Measurements from ENCODE around the gene ZNF689.
"Not testable (repeated sequence)": the region's sequence is repeated elsewhere in the genome, so short reads cannot be mapped to it uniquely, and the experiment has no call there.

The ZNF689 gene

GRCh38 chr16:30590869-30591268 lies 19.3 kb downstream of the ZNF689 start:
- DNase-seq, result not testable (repeated sequence)

- DNase-seq, result not testable (repeated sequence)
These were observed 20.6 kb downstream of the ZNF689 start for GRCh38 chr16:30589582-30589981.

DNA sequence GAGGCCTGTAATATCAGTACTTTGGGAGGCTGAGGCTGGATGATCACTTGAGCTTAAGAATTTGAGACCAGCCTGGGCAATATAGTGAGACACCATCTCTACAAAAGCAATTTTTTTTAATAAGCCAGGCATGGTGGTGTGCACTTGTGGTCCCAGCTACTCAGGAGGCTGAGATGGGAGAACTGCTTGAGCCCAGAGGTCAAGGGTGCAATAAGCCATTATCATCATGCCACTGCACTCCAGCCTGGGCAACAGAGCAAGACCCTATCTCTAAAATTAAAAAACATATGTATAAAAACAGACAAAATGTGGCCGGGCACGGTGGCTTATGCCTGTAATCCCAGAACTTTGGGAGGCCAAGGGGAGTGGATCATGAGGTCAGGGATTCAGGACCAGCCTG lies 21.5 kb downstream of the ZNF689 start:
- DNase-seq, result no peak

DNA sequence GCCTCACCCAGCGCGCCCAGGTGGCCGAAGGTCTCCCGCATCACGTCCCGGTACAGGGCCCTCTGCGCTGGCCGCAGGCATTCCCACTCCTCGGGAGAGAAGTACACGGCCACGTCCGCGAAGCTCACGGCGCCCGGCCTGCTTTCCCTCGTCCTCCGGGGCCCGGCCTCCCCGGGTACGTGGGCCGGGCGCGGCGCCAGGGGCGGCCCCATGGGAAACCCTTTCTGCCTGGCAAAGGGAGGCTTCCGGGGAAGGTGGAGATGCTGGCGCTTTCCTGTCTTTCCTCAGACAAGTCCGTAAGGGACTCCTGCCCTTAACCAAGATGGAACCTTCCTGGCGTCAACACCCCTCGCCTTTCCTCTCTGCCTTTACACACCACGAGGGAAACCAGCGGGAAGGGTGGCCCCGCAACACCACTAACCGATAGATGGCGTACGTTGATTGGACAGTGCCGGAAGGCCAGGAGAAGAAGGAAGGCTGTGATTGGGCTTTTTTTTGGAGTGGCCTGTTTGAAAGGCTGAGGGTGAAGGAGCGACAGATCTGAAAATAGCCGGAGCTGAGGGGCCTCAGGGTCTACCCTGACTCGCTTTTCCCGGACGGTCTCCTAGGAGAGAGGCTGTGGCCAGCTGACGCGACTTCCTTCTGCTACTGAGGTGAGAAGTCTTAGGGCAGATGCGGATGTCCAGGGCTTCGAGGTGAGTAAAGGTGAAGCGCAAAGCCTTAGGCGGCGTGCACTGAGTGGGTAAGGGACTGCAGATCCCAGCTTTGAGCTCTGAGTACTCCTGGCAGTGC lies 24.6 kb downstream of the ZNF689 start, which contains the start of gene ZNF785:
Gene ZNF785 (minus strand): TSS at position 298 of the 792 bp plus-strand sequence. CDS start 86 bp downstream, at position 212.
- DNase-seq, result peak; percentile 91

- peak; percentile 38 for DNase-seq
These were observed 25.2 kb downstream of the ZNF689 start for GRCh38 chr16:30585022-30585399.

DNA sequence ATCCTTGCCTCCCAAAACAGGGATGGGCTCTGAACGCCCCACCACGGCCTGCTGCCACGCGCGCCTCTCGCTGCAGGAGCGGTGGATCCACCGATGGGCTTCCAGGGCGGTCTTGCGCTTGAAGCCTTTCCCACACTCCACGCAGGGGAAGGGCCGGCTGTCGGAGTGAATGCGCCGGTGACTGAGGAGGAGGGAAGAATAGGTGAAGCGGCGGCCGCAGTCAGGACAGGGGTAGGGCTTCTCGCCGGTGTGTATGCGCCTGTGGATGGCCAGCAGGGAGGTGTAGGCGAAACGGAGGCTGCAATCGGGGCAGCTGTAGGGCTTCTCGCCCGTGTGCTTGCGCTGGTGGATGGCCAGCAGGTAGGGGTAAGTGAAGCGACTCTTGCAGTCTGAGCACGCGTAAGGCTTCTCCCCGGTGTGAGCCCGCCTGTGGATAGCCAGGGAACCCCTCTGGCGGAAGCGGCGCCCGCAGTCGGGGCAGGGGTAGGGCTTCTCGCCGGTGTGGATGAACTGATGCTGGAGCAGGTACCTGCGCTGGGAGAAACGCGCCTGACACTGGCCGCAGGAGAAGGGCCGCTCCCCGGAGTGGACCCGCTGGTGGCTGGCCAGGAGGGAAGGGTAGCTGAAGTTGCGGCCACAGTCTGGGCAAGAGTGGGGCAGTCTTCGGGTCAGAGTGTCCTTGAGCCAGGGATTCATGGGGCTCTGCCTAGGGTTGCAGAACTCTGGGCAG lies 27.4 kb downstream of the ZNF689 start:
- no peak for DNase-seq

DNA sequence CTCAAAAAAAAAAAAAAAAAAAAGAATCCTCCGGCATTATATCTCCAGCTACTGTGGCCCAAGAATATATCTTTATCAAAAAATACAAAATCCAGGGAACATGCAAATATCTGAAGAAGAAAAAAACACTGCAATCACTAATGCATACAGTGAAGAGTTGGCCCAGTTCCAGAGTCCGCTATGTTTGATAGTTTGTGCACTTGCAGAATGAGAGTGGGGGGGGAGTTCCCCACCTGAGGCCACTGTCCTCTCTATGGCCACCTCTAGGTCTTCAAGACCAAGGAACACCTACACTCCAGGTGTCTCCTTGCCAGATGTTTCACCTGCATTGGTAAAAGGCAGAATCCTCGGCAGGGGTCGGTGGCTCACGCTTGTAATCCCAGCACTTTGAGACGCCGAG lies 28.7 kb downstream of the ZNF689 start:
- DNase-seq, result no peak

- no peak for DNase-seq
These were observed 35.5 kb downstream of the ZNF689 start for GRCh38 chr16:30574678-30575077.

DNA sequence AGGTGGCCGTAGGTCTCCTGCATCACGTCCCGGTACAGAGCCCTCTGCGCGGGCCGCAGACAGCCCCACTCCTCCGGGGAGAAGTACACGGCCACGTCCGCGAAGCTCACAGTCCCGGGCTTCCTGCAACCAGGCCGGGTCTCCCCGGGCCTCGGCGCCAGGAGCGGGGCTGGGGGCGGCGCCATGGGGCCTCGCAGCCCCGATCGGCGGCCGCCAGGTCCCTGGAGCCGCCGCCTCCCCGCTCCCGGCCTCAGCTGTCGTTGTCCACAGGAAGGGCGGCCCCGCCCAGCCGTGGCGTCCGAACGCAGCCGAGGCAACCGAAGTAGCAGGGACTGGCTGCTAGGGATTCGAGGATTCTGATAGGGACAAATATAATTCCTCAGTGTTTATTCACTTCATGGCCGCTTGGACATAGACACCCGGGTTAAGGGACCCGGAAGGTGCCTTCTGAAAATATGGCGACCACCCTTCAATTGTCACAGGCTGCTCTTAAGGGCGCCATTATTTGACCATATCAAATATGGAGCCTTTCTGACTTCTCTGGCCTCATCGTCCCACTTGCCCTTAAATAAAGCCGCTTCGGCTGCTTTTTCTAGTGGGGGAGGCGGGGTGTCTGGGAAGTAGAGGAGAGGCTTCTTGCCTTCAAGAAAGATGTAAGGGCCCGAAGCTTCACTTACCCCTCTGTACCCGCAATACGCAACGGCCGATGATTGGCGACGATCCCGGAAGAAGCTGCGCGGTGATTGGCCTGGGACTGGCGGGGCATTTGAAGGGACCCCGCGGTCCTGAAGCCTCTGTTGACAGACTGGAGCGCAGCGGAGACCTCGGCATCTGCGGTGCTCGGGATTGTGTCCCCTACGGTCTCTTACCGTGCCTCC lies 38.5 kb downstream of the ZNF689 start, which contains the start of gene ZNF688:
Gene ZNF688 (minus strand): TSS at position 270 of the 878 bp plus-strand sequence. CDS start 85 bp downstream, at position 185.
- peak; percentile 94 for DNase-seq

DNA sequence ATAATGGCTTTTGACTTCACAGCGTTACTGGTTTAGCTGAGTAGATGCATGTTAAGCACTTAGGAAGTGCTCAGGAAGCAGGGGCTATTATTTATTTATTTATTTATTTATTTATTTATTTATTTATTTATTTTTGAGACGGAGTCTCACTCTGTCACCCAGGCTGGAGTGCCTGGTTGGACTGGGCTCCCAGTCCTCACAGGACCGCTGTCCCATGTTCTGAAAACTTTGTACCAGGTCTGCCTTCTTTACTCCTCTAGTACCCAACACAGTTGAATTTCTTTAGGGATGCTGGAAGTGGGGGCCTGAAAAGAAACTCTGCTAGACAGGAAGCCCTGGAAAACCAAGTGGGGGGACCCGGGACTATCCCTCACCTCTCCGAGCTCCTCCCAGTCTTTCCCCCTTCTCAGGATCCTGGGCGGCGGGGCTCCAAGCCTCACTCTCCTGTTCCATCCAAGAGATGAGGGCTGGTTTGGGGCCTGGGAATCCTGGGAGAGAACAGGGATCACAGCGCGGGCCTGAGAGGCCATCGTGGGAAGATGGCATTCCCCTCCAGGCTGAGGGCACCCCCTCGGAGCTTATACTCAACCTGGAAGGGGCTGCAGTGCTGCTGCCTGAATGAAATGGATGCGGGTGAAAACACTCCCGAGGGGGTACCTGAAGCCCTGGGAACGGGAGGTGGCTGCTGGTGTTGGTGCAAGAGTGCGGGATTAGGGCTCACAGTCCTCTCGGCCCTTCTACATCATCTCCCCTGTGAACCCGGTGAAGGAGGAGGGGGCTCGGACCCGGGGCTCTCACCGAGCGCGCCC lies 39.3 kb downstream of the ZNF689 start:
- no peak for DNase-seq

- DNase-seq, result no peak
These were observed 40.2 kb downstream of the ZNF689 start for GRCh38 chr16:30569746-30570635.

GRCh38 chr16:30569281-30569680 lies 40.9 kb downstream of the ZNF689 start:
- DNase-seq, result no peak

DNA sequence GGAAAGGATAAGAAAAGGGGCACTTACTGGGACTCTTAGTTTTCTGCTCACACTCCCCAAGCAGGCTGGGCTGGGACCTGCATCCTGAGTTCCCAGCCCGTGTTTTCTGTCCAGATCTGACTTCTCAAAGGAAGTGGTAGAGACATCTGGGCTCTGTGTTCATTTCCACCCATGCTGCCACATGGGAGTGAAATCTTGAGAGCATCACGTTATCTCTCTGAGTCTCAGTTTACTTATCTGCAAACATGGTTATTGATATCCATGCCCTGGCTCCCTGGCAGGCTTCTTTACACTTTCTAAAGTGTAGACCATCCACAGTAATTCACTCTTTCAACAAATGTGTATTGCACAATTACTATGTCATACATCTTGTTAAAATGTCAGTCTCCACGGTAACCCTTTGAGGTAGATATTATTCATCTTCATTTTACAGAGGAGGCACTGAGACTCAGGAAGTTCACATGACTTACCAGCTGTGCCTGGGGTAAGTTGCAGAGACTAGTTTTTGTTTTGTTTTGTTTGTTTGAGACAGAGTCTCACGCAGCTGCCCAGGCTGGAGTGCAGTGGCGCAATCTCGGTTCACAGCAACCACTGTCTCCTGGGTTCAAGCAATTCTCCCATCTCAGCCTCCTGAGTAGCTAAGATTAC lies 42.1 kb downstream of the ZNF689 start:
- DNase-seq, result peak; percentile 69

GRCh38 chr16:30567160-30567990 lies 42.8 kb downstream of the ZNF689 start:
- peak; percentile 66 for DNase-seq

- no peak for DNase-seq
These were observed 43.7 kb downstream of the ZNF689 start for GRCh38 chr16:30566531-30566930.

GRCh38 chr16:30565984-30566383 lies 44.2 kb downstream of the ZNF689 start:
- no peak for DNase-seq

- no peak for DNase-seq
These were observed 44.7 kb downstream of the ZNF689 start for GRCh38 chr16:30565526-30565925.

DNA sequence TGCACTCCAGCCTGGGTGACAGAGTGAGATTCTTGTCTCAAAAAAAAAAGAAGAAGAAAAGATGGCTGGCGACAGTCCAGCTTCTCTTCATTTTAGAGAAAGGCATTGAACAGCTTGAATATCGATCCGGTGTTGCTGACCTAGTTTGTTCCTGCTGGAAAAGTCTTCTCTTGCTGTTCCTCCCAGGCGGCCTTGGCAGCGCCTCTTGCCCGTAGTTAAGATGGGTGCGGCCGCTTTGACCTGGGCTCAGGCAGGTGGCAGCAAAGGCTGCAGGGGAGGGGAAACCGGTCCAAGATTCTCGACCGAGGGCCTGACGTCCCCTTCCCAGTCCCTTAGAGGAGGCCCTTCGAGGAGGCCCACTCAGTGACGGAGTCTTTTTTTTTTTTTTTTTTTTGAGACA lies 48.2 kb downstream of the ZNF689 start:
- DNase-seq, result no peak

DNA sequence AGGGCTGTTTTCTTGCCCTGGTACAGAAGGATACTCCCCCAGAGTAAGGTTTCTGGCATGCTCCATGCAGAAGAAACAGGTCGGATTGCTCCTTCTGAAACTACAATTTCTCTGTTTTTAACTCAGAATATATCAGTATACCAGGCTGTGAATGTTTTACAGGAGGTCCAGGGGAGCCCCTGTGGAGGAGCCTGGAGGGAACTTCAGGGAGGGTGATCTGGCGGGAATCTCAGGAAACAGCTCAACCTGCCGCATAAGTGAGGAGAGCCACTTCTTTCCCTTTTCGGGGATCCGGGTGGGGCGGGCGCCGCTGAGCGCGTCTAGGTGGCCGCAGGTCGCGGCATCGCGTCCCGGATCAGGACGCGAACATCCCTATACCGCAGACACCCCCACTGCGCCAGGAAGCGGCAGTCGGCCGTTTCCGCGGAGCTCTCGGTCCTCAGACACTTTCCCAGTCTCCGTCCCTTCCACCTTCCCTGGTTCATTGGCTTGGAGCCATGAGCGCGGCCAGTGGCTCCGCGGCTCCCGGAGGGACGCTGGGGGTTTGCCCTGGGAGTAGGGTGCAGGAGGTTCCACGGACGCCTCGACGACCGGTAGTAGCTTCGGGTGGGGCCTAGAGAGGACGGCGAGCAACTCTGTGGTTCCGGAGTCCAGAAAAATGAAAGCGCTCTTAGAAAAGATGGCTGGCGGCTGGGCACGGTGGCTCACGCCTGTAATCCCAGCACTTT lies 48.9 kb downstream of the ZNF689 start:
- DNase-seq, result peak; percentile 52

All from CD4-positive, alpha-beta T cell treated with Interleukin-17A for 4 hours (primary cell).